ENCODE data around the gene NHS.
"Not testable (repeated sequence)": the region's sequence is repeated elsewhere in the genome, so short reads cannot be mapped to it uniquely, and the experiment has no call there.

Gene NHS

GRCh38 chrX:17553961-17554482 lies 179.0 kb downstream of the NHS start:
- DNase-seq: no peak

- no peak for DNase-seq
Observed at GRCh38 chrX:17554914-17555313, 179.9 kb downstream of the NHS start.

- DNase-seq: no peak
Observed at GRCh38 chrX:17555846-17556245, 180.8 kb downstream of the NHS start.

- DNase-seq: no peak
Observed at GRCh38 chrX:17559728-17560379, 184.9 kb downstream of the NHS start.

GRCh38 chrX:17560385-17560784 lies 185.4 kb downstream of the NHS start:
- no peak for DNase-seq

GRCh38 chrX:17563076-17563475 lies 188.1 kb downstream of the NHS start:
- DNase-seq: no peak

GRCh38 chrX:17563515-17563914 lies 188.5 kb downstream of the NHS start:
- no peak for DNase-seq

GRCh38 chrX:17564689-17565409 lies 189.8 kb downstream of the NHS start:
- DNase-seq: no peak

GRCh38 chrX:17566740-17567139 lies 191.7 kb downstream of the NHS start:
- no peak for DNase-seq

- DNase-seq: no peak
Observed at GRCh38 chrX:17567187-17567586, 192.2 kb downstream of the NHS start.

GRCh38 chrX:17567821-17568220 lies 192.8 kb downstream of the NHS start:
- no peak for DNase-seq

- not testable (repeated sequence) for DNase-seq
Observed at GRCh38 chrX:17568804-17569203, 193.8 kb downstream of the NHS start.

- no peak for DNase-seq
Observed at GRCh38 chrX:17579026-17579425, 204.0 kb downstream of the NHS start.

- DNase-seq: no peak
Observed at GRCh38 chrX:17580539-17581152, 205.6 kb downstream of the NHS start.

GRCh38 chrX:17581641-17582040 lies 206.6 kb downstream of the NHS start:
- no peak for DNase-seq

- DNase-seq: no peak
Observed at GRCh38 chrX:17584248-17584681, 209.3 kb downstream of the NHS start.

GRCh38 chrX:17585006-17585405 lies 210.0 kb downstream of the NHS start:
- no peak for DNase-seq

GRCh38 chrX:17587366-17587765 lies 212.4 kb downstream of the NHS start:
- no peak for DNase-seq

GRCh38 chrX:17588303-17588702 lies 213.3 kb downstream of the NHS start:
- no peak for DNase-seq

GRCh38 chrX:17590892-17591740 lies 216.1 kb downstream of the NHS start:
- no peak for DNase-seq

GRCh38 chrX:17591741-17592110 lies 216.7 kb downstream of the NHS start:
- no peak for DNase-seq

GRCh38 chrX:17592117-17592516 lies 217.1 kb downstream of the NHS start:
- no peak for DNase-seq

- no peak for DNase-seq
Observed at GRCh38 chrX:17594693-17595092, 219.7 kb downstream of the NHS start.

Data from activated gamma-delta T cell treated with Interleukin-2 at 50 U/mL for 16 hours (primary cell).